Measurements from ENCODE around the gene CBX1. TPM values are rescaled to one million over a fixed set of nuclear protein-coding genes. Genes with fewer than 3 reads are reported as not detected.
A peak's percentile ranks its signal among the peaks of the same experiment; 100 is the strongest.

Gene CBX1
- total RNA-seq, 1 donor from 2014 or later = 69.3 TPM

DNA sequence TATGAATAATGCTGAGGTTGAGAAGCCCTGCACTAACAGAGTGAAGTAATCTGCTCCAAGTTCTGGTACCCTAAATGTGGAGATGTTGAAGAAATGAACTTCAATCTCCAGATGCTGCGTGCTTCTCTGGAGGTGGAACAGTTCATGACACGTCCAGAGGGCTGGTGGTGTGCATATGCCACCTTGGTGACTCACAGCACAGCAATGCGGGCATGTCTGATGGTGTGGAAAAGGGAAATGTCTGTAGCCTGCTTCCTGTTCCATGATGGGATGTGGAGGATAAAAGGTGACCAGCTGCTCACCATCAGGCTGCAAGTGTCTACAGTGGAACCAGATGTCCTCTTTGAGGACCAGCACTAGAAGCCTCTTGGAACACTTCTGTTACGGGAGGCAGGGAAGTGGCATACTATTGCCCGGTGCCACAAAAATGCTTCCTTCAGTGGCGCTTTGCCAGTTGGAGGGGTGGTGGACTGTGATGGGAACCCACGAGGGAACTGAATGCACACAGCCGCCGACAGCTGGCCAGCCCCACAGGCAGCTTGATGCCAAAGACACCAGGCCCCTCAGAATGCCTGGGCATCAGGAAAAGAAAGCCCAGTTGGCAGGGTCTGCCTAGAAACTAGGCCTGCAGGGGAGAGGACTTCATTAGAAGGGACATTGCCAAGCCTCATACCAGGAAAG, 26.2 kb upstream of the CBX1 start:
- H3K27ac Mint-ChIP-seq (ENCODE audit: unreplicated experiment) = no peak overlapping the region
- H3K4me3 ChIP-seq (ENCODE audit: insufficient read depth, low read depth, low read length) = no peak overlapping the region
- H3K4me2 ChIP-seq (ENCODE audit: low read length) = peak overlapping the region; percentile 13
- no peaks in the 10 kb centered on the region for H3K79me2 ChIP-seq (ENCODE audit: insufficient read depth, low read length)
- no peak overlapping the region for H3K9ac ChIP-seq (ENCODE audit: low read length)
- no peaks in the 10 kb centered on the region for H3K9me3 Mint-ChIP-seq (ENCODE audit: unreplicated experiment)
- peak; percentile 23 for DNase-seq (ENCODE audit: low read depth)
- peaks cover 5% of the 10 kb centered on the region for H3K36me3 Mint-ChIP-seq (ENCODE audit: low read depth, unreplicated experiment)
- peaks cover 6% of the 10 kb centered on the region for H3K36me3 ChIP-seq (ENCODE audit: insufficient read depth, low read length)
- H3K4me1 Mint-ChIP-seq (ENCODE audit: low read depth, unreplicated experiment) = peaks cover 6% of the 10 kb centered on the region
- peaks cover 7% of the 10 kb centered on the region for H3K4me1 ChIP-seq (ENCODE audit: insufficient read depth, low read length)
- no peak for FAIRE-seq
- H3K9me3 ChIP-seq (ENCODE audit: insufficient read depth, low read depth, low read length) = no peaks in the 10 kb centered on the region
- H3K27ac ChIP-seq (ENCODE audit: low read depth, low read length) = no peak overlapping the region
- H3K27me3 Mint-ChIP-seq (ENCODE audit: low read depth, unreplicated experiment) = no peaks in the 10 kb centered on the region
- no peak overlapping the region for H2AFZ ChIP-seq (ENCODE audit: low read depth, low read length)
- TF ChIP-seq EZH2 (IDR thresholded peaks at IDR 0.05; ENCODE audit: insufficient read depth, low read length) = no peak
- TF ChIP-seq CTCF (IDR thresholded peaks at IDR 0.05; ENCODE audit: insufficient read depth, low read depth, low read length) = no peak
- H3K27me3 ChIP-seq (ENCODE audit: insufficient read depth, low read length) = no peaks in the 10 kb centered on the region
- H3K4me3 Mint-ChIP-seq (ENCODE audit: unreplicated experiment) = no peak overlapping the region
- no peaks in the 10 kb centered on the region for H4K20me1 ChIP-seq (ENCODE audit: insufficient read depth, low read length)

DNA sequence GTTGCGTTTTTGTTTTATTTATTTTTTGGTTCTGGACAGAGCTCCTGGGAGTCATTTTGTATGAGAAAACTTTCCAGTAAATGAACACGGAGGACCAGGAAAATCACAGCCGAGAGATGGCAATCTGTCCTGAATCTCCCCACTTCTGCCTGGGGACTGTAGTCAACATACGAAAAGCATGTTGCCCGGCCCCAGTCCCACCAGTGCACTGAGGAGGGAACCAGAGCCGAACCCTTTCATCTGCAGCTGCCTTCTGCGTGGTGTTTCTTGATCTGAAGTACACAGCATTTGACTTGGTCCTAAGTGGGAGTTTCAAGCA, 25.2 kb upstream of the CBX1 start:
- Histone ChIP-seq H3K4me1 (ENCODE audit: insufficient read depth, low read length) (peaks cover 7% of the 10 kb centered on the region), H3K79me2 (ENCODE audit: insufficient read depth, low read length) (no peaks in the 10 kb centered on the region), H3K4me3 (ENCODE audit: insufficient read depth, low read depth, low read length) (no peak overlapping the region), H2AFZ (ENCODE audit: low read depth, low read length) (no peak overlapping the region), H4K20me1 (ENCODE audit: insufficient read depth, low read length) (peaks cover 5% of the 10 kb centered on the region), H3K9me3 (ENCODE audit: insufficient read depth, low read depth, low read length) (no peaks in the 10 kb centered on the region), H3K27me3 (ENCODE audit: insufficient read depth, low read length) (no peaks in the 10 kb centered on the region), H3K36me3 (ENCODE audit: insufficient read depth, low read length) (peaks cover 12% of the 10 kb centered on the region), H3K27ac (ENCODE audit: low read depth, low read length) (no peak overlapping the region), H3K4me2 (ENCODE audit: low read length) (no peak overlapping the region), H3K9ac (ENCODE audit: low read length) (no peak overlapping the region)
- no peak for DNase-seq (ENCODE audit: low read depth)
- H3K27me3 Mint-ChIP-seq (ENCODE audit: low read depth, unreplicated experiment) = no peaks in the 10 kb centered on the region
- no peaks in the 10 kb centered on the region for H3K9me3 Mint-ChIP-seq (ENCODE audit: unreplicated experiment)
- H3K4me1 Mint-ChIP-seq (ENCODE audit: low read depth, unreplicated experiment) = peaks cover 6% of the 10 kb centered on the region
- no peak for FAIRE-seq
- H3K27ac Mint-ChIP-seq (ENCODE audit: unreplicated experiment) = no peak overlapping the region
- no peak overlapping the region for H3K4me3 Mint-ChIP-seq (ENCODE audit: unreplicated experiment)
- TF ChIP-seq EZH2 (IDR thresholded peaks at IDR 0.05; ENCODE audit: insufficient read depth, low read length) (no peak), CTCF (IDR thresholded peaks at IDR 0.05; ENCODE audit: insufficient read depth, low read depth, low read length) (no peak)
- peaks cover 7% of the 10 kb centered on the region for H3K36me3 Mint-ChIP-seq (ENCODE audit: low read depth, unreplicated experiment)

DNA sequence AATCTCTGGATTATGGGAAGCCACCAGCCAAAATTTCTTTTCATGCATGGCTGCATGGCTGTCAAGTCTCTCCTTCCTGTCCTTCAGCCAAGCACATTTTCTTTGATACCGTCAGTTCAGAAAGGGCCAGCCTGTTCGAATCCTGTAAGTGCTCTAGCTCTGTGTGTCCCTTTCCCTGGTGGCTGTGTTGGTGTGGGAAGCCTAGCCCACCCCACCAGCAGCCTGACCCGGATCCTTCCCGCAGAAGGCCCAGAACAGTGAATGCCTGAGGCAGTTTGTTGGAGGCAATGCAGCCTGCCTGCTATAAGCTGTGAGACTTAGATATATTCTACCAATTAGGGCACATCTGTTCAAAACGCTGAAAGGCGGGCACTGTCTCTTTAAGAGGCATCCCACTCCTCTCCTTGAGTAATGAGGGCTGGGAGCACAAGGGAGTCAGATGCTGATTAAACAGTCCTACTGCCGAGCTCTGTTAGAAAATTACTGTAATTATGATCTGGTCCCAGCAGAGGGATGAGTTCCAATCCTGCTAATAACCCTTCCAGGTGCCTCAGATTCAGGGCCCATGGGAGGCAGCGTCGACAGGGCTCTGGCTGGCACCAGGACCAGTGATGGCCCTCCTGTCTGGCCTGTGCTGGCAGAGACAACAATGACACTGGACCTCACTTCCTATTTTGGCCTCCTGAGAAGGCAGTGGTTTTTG, 24.7 kb upstream of the CBX1 start:
- Histone ChIP-seq H3K9me3 (ENCODE audit: insufficient read depth, low read depth, low read length) (no peaks in the 10 kb centered on the region), H3K4me2 (ENCODE audit: low read length) (no peak overlapping the region), H3K9ac (ENCODE audit: low read length) (no peak overlapping the region), H2AFZ (ENCODE audit: low read depth, low read length) (no peak overlapping the region), H3K36me3 (ENCODE audit: insufficient read depth, low read length) (peaks cover 18% of the 10 kb centered on the region), H3K27me3 (ENCODE audit: insufficient read depth, low read length) (no peaks in the 10 kb centered on the region), H3K4me3 (ENCODE audit: insufficient read depth, low read depth, low read length) (no peak overlapping the region), H3K27ac (ENCODE audit: low read depth, low read length) (no peak overlapping the region), H3K79me2 (ENCODE audit: insufficient read depth, low read length) (no peaks in the 10 kb centered on the region), H4K20me1 (ENCODE audit: insufficient read depth, low read length) (peaks cover 5% of the 10 kb centered on the region), H3K4me1 (ENCODE audit: insufficient read depth, low read length) (peaks cover 7% of the 10 kb centered on the region)
- peaks cover 7% of the 10 kb centered on the region for H3K36me3 Mint-ChIP-seq (ENCODE audit: low read depth, unreplicated experiment)
- H3K4me3 Mint-ChIP-seq (ENCODE audit: unreplicated experiment) = no peak overlapping the region
- FAIRE-seq (no peak), DNase-seq (ENCODE audit: low read depth) (no peak)
- H3K27me3 Mint-ChIP-seq (ENCODE audit: low read depth, unreplicated experiment) = no peaks in the 10 kb centered on the region
- H3K27ac Mint-ChIP-seq (ENCODE audit: unreplicated experiment) = no peak overlapping the region
- TF ChIP-seq CTCF (IDR thresholded peaks at IDR 0.05; ENCODE audit: insufficient read depth, low read depth, low read length) (no peak), EZH2 (IDR thresholded peaks at IDR 0.05; ENCODE audit: insufficient read depth, low read length) (no peak)
- H3K9me3 Mint-ChIP-seq (ENCODE audit: unreplicated experiment) = no peaks in the 10 kb centered on the region
- H3K4me1 Mint-ChIP-seq (ENCODE audit: low read depth, unreplicated experiment) = peaks cover 6% of the 10 kb centered on the region
